IMR-90 (cell line): ENCODE results near the gene AGAP1. TPM values are rescaled to one million over a fixed set of nuclear protein-coding genes. Genes with fewer than 3 reads are reported as not detected.
"Not testable (repeated sequence)": the region's sequence is repeated elsewhere in the genome, so short reads cannot be mapped to it uniquely, and the experiment has no call there.

Experiments
- ATAC-seq: fragments of 200-7000 bp; cut with Tn5 transposase; 2 replicates; pipeline ENCODE4 v1.9.1; 2020; ENCODE audit warnings: low read depth, mild to moderate bottlenecking, moderate library complexity
- BruUV-seq: library from RNA; stranded (reverse); fragments of 400-500 nt; replicated peaks from 2 replicates; lab custom pipeline; 2021; lab: Mats Ljungman, UMichigan
- CTCF ChIA-PET: fragments of 300-600 bp; formaldehyde crosslinking; extraction: SDS; loops from one replicate; lab custom pipeline; 2021; ENCODE audit warnings: antibody characterized with exemption; lab: Yijun Ruan, JAX
- POLR2A ChIA-PET: fragments of 300-600 bp; sonication (Branson Sonifier 250); formaldehyde crosslinking; loops from one replicate; lab custom pipeline; 2022; ENCODE audit warnings: antibody characterized with exemption; ENCODE audit not compliant: unreplicated experiment; lab: Charles Lee
- DNase-seq: peaks from one replicate; pipeline ENCODE4 v3.0.0; 2013
- H2AFZ ChIP-seq: replicated peaks from 2 replicates; pipeline ENCODE3; 2013; ENCODE audit warnings: low read length, mild to moderate bottlenecking; ENCODE audit not compliant: poor library complexity
- H2AK5ac ChIP-seq: 2 replicates; pipeline ENCODE4 v1.6.1; 2013; ENCODE audit warnings: low read depth, low read length, inconsistent platforms
- H2AK9ac ChIP-seq: replicated peaks from 2 replicates; pipeline ENCODE3; 2013; ENCODE audit warnings: mild to moderate bottlenecking, low read depth, low read length, moderate library complexity; ENCODE audit not compliant: poor library complexity
- H2BK120ac ChIP-seq: 2 replicates; pipeline ENCODE4 v1.6.1; 2013; ENCODE audit warnings: low read depth, low read length, inconsistent platforms
- H2BK15ac ChIP-seq: 3 replicates; pipeline ENCODE4 v1.6.1; 2013; ENCODE audit warnings: low read depth, low read length, inconsistent platforms
- H2BK20ac ChIP-seq: 2 replicates; pipeline ENCODE4 v1.6.1; 2013; ENCODE audit warnings: low read depth, mild to moderate bottlenecking, inconsistent platforms, low read length, moderate library complexity
- H2BK5ac ChIP-seq: 2 replicates; pipeline ENCODE4 v1.6.1; 2013; ENCODE audit warnings: mild to moderate bottlenecking, low read depth, low read length, inconsistent platforms; ENCODE audit not compliant: poor library complexity, severe bottlenecking
- H3K14ac ChIP-seq: replicated peaks from 2 replicates; pipeline ENCODE4 v1.6.1; 2013; ENCODE audit warnings: low read depth, low read length, inconsistent platforms
- H3K18ac ChIP-seq: 2 replicates; pipeline ENCODE4 v1.6.1; 2013; ENCODE audit warnings: low read depth, low read length, control low read depth
- H3K23ac ChIP-seq: 2 replicates; pipeline ENCODE4 v1.6.1; 2013; ENCODE audit warnings: low read depth, low read length, inconsistent platforms
- H3K27ac ChIP-seq: 2 replicates; pipeline ENCODE4 v1.5.1; 2013; ENCODE audit warnings: mild to moderate bottlenecking, control low read depth, low read length; ENCODE audit not compliant: insufficient read depth
- H3K27me3 ChIP-seq: 2 replicates; pipeline ENCODE4 v1.6.1; 2013; ENCODE audit warnings: low read length; ENCODE audit not compliant: control insufficient read depth, insufficient read depth
- H3K36me3 ChIP-seq: 2 replicates; pipeline ENCODE4 v1.6.1; 2013; ENCODE audit warnings: low read length, mixed read lengths; ENCODE audit not compliant: control insufficient read depth, insufficient read depth
- H3K4ac ChIP-seq: 2 replicates; pipeline ENCODE4 v1.6.1; 2013; ENCODE audit warnings: low read depth, low read length, inconsistent platforms
- H3K4me1 ChIP-seq: 2 replicates; pipeline ENCODE4 v1.6.1; 2013; ENCODE audit warnings: low read length, mixed read lengths; ENCODE audit not compliant: control insufficient read depth, insufficient read depth
- H3K4me2 ChIP-seq: 2 replicates; pipeline ENCODE4 v1.6.1; 2013; ENCODE audit warnings: low read depth, mild to moderate bottlenecking, control low read depth, low read length, moderate library complexity
- H3K4me3 ChIP-seq: 2 replicates; pipeline ENCODE4 v1.5.1; 2013; ENCODE audit warnings: low read depth, mild to moderate bottlenecking, control low read depth, low read length, moderate library complexity; ENCODE audit not compliant: insufficient read depth
- H3K56ac ChIP-seq: 2 replicates; pipeline ENCODE4 v1.6.1; 2013; ENCODE audit warnings: low read length, inconsistent platforms; ENCODE audit not compliant: insufficient read depth; ENCODE audit errors: extremely low read depth
- H3K79me1 ChIP-seq, 2 experiments: 2 replicates each; pipeline ENCODE4 v1.6.1; 2013; ENCODE audit warnings: low read length in 2 of 2, inconsistent platforms in 1 of 2, low read depth in 1 of 2
- H3K9ac ChIP-seq: 2 replicates; pipeline ENCODE4 v1.6.1; 2013; ENCODE audit warnings: low read depth, low read length, control low read depth
- H3K9me1 ChIP-seq: 2 replicates; pipeline ENCODE4 v1.6.1; 2013; ENCODE audit warnings: low read length, inconsistent platforms; ENCODE audit not compliant: insufficient read depth
- H3K9me3 ChIP-seq: 2 replicates; pipeline ENCODE4 v1.6.1; 2013; ENCODE audit warnings: low read length; ENCODE audit not compliant: control insufficient read depth, insufficient read depth
- H4K20me1 ChIP-seq: 2 replicates; pipeline ENCODE4 v1.6.1; 2013; ENCODE audit warnings: low read length, inconsistent platforms; ENCODE audit not compliant: insufficient read depth
- H4K5ac ChIP-seq: 2 replicates; pipeline ENCODE4 v1.6.1; 2013; ENCODE audit warnings: mild to moderate bottlenecking, low read depth, low read length, control low read depth
- H4K8ac ChIP-seq, 2 experiments: 2 replicates each; pipeline ENCODE4 v1.6.1; 2013; ENCODE audit warnings: low read depth in 2 of 2, low read length in 2 of 2, control low read depth in 1 of 2, inconsistent platforms in 1 of 2
- H4K91ac ChIP-seq: 2 replicates; pipeline ENCODE4 v1.6.1; 2013; ENCODE audit warnings: low read depth, low read length, inconsistent platforms; ENCODE audit not compliant: insufficient read depth
- WGBS, 2 experiments: methylation state at CpG; one replicate each; pipeline versions ENCODE4 v1.1.5 to v1.1.7; 2013; ENCODE audit warnings: missing lambda C conversion rate in 2 of 2; ENCODE audit not compliant: insufficient read length in 1 of 2; ENCODE audit errors: extremely low coverage in 2 of 2; 5-methylcytosine and 5-hydroxymethylcytosine counted together
- dilution Hi-C: fragments of 300-500 bp; cut with HindIII; formaldehyde crosslinking; loops from one replicate; pipeline ENCODE4 v1.14.3; 2018; ENCODE audit warnings: low sequenced_read_pairs; ENCODE audit not compliant: unreplicated experiment
- in situ Hi-C: fragments of 300-500 bp; cut with MboI; formaldehyde crosslinking; loops from 3 replicates; pipeline ENCODE4 v1.14.3; 2019; ENCODE audit warnings: low sequenced_read_pairs, inconsistent platforms, mixed read lengths
- intact Hi-C: fragments of 100-400 bp; cut with micrococcal nuclease; formaldehyde crosslinking; loops from 2 replicates; pipeline ENCODE4 v1.10.0; 2022
- polyA plus RNA-seq, 3 experiments: library from polyadenylated mRNA; depleted of rRNA; stranded (reverse); fragments of >200 nt; gene quantifications; 2 replicates each; pipeline ENCODE4 v1.2.3, GENCODE V29; 2012; ENCODE audit warnings: low replicate concordance in 1 of 3
- total RNA-seq: library from RNA; depleted of rRNA; stranded (reverse); fragments of >200 nt; gene quantifications from 2 replicates; pipeline ENCODE4 v1.2.3, GENCODE V29; 2012

AGAP1 gene
- total and polyA plus RNA-seq, 2 of the 4 experiments (the other 2 are of a cell fraction), result 15.1 to 16.4 TPM

- DNase-seq, H3K9me1 ChIP-seq, H3K56ac ChIP-seq, H2BK20ac ChIP-seq, H3K4me1 ChIP-seq, H2AK9ac ChIP-seq, BruUV-seq, H3K36me3 ChIP-seq, H2AFZ ChIP-seq, H3K9me3 ChIP-seq, H2AK5ac ChIP-seq, CTCF ChIA-PET, H3K14ac ChIP-seq, H2BK15ac ChIP-seq, H2BK120ac ChIP-seq, ATAC-seq, POLR2A ChIA-PET, intact Hi-C loops, H3K18ac ChIP-seq, dilution Hi-C loops, H4K8ac ChIP-seq, H2BK5ac ChIP-seq, H3K4me3 ChIP-seq, H3K4me2 ChIP-seq, H3K4ac ChIP-seq, H3K27ac ChIP-seq, H3K9ac ChIP-seq, H3K27me3 ChIP-seq, H4K91ac ChIP-seq, H3K23ac ChIP-seq, H4K5ac ChIP-seq: not testable (repeated sequence)
- WGBS, 2 experiments, result no CpG with 5 or more reads among the region's 7 CpGs
- in situ Hi-C loops, result loop anchor here (5.0 to 25.0 kb wide), 3 partner anchors 64 to 559 kb away; partner anchors contain the start of gene GBX2
- Histone ChIP-seq H3K79me1 (peaks cover 18 to 63% of the 10 kb centered on the region in 2 experiments; a peak in 2 of 4 replicates), H4K20me1 (peaks cover 53% of the 10 kb centered on the region)
Observed at GRCh38 chr2:235602971-235603370, 109.1 kb downstream of the AGAP1 start.
